Panc1 (cell line): ENCODE measurements around the gene SMIM35. TPM values are rescaled to one million over a fixed set of nuclear protein-coding genes. Genes with fewer than 3 reads are reported as not detected.
A peak's percentile ranks its signal among the peaks of the same experiment; 100 is the strongest.

ENCODE experiments used
- ATAC-seq: fragments of 200-7000 bp; cut with Tn5 transposase; 2 replicates; pipeline ENCODE4 v1.9.1; 2020; ENCODE audit warnings: mild to moderate bottlenecking, moderate library complexity
- BruUV-seq: library from RNA; stranded (reverse); fragments of 400-500 nt; replicated peaks from 2 replicates; lab custom pipeline; 2021; lab: Mats Ljungman, UMichigan
- CTCF ChIA-PET: fragments of 300-600 bp; sonication (Branson Sonifier 250); formaldehyde crosslinking; loops from one replicate; lab custom pipeline; 2022; ENCODE audit warnings: antibody characterized with exemption; lab: Charles Lee
- POLR2A ChIA-PET: fragments of 300-600 bp; sonication (Branson Sonifier 250); formaldehyde crosslinking; loops from one replicate; lab custom pipeline; 2022; ENCODE audit warnings: antibody characterized with exemption; lab: Charles Lee
- DNase-seq: peaks from one replicate; pipeline ENCODE4 v3.0.0-alpha.2; 2010; ENCODE audit warnings: low read depth, low spot score
- H3K27ac ChIP-seq: 2 replicates; pipeline ENCODE4 v1.5.1; 2011; ENCODE audit warnings: mild to moderate bottlenecking, low read length, inconsistent platforms
- H3K27me3 ChIP-seq: fragments of 200-500 bp; sonication (Bioruptor generic); 2 replicates; pipeline ENCODE4 v1.6.0; 2014; ENCODE audit warnings: low read length, inconsistent platforms; ENCODE audit not compliant: control insufficient read depth, insufficient read depth
- H3K36me3 ChIP-seq: fragments of 200-500 bp; sonication (Bioruptor generic); 2 replicates; pipeline ENCODE4 v1.5.1; 2014; ENCODE audit warnings: inconsistent platforms, mild to moderate bottlenecking, low read length, moderate library complexity; ENCODE audit not compliant: control insufficient read depth, insufficient read depth
- H3K4me1 ChIP-seq: 2 replicates; pipeline ENCODE4 v1.5.1; 2011; ENCODE audit warnings: inconsistent platforms, mild to moderate bottlenecking, low read length, moderate library complexity; ENCODE audit not compliant: control insufficient read depth, insufficient read depth
- H3K4me3 ChIP-seq, 2 experiments: 2 replicates each; pipeline ENCODE4 v1.5.1; 2011 to 2012; ENCODE audit warnings: low read depth in 2 of 2, low read length in 2 of 2, mild to moderate bottlenecking in 2 of 2, inconsistent platforms in 1 of 2, moderate library complexity in 1 of 2
- H3K9me3 ChIP-seq: fragments of 200-500 bp; sonication (Bioruptor generic); 2 replicates; pipeline ENCODE4 v1.5.1; 2014; ENCODE audit warnings: low read depth, mild to moderate bottlenecking, inconsistent platforms, low read length, moderate library complexity; ENCODE audit not compliant: control insufficient read depth, insufficient read depth
- POLR2AphosphoS5 ChIP-seq: IDR thresholded peaks from 2 replicates; pipeline ENCODE4 v1.6.1; 2012; ENCODE audit warnings: mild to moderate bottlenecking, low read depth, low read length, moderate library complexity
- SIN3A ChIP-seq: IDR thresholded peaks from 2 replicates; pipeline ENCODE4 v1.6.1; 2012; ENCODE audit warnings: low read depth, mild to moderate bottlenecking, low read length, moderate library complexity, borderline replicate concordance; ENCODE audit not compliant: insufficient read depth
- TCF7L2 ChIP-seq: IDR thresholded peaks from 2 replicates; pipeline ENCODE4 v1.6.1; 2011; ENCODE audit warnings: mild to moderate bottlenecking, low read depth, low read length, inconsistent platforms
- in situ Hi-C: cut with HindIII; loops from 2 replicates; pipeline ENCODE4 v1.10.0; 2016; ENCODE audit warnings: low sequenced_read_pairs, low pct_unique_long_range_greater_than_20kb
- intact Hi-C: fragments of 100-400 bp; cut with micrococcal nuclease; formaldehyde crosslinking; loops from one replicate; pipeline ENCODE4 v1.10.0; 2022; ENCODE audit not compliant: unreplicated experiment
- total RNA-seq: library from RNA; stranded (reverse); gene quantifications from one replicate; pipeline ENCODE4 v1.2.1, GENCODE V29; 2021; ENCODE audit not compliant: unreplicated experiment
- TF ChIP-seq, protein P1 (sequence below), 2 experiments: IDR thresholded peaks; 2 replicates each; pipeline ENCODE4 v1.6.1; 2011 to 2012; ENCODE audit warnings: low read depth in 2 of 2, control low read depth in 1 of 2, low read length in 1 of 2, mild to moderate bottlenecking in 1 of 2, moderate library complexity in 1 of 2; ENCODE audit not compliant: insufficient read depth in 1 of 2
- TF ChIP-seq, protein P2 (sequence below): fragments of 450-650 bp; IDR thresholded peaks from 2 replicates; pipeline ENCODE4 v1.5.1; 2017; ENCODE audit warnings: mild to moderate bottlenecking

SMIM35 gene
- total RNA-seq, 1 experiment from 2014 or later: not detected

DNA sequence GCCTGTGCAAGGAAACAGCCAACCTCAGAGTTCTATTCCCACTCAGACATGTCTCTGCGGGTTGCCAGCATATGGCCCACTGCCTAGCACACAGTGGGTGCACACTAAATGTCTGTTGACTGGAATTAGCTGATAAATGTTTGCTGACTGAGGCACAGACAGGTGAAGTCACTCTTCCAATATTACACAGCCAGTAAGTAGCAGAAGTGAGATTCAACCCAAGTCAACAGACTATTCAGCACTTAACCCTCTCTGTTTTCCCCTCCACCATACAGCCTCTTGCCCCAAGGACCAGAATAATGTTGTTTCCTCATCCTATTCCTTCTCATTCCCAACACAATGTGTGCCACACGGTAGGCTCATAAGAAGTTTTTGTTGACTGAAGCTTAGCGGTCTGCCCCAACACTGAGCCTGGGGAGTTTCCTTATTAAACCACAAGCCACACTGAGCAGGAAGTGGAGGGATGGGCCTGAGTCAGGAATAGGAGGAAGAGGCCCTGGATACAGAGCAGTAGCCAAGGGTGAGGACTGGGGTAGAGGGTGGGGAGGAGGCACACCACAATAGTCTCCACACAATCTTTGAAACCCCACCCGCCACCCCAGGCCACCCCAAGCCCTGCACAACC, 116.3 kb downstream of the SMIM35 start:
- Histone ChIP-seq H3K27ac (no peak overlapping the region), H3K4me1 (peaks cover 8% of the 10 kb centered on the region; the same call in 1 of the 2 replicates), H3K9me3 (no peaks in the 10 kb centered on the region), H3K36me3 (no peaks in the 10 kb centered on the region), H3K4me3 (no peak overlapping the region), H3K27me3 (peaks cover 2% of the 10 kb centered on the region; the same call in 1 of the 2 replicates)
- ChIA-PET POLR2A (no interaction called here), CTCF (no interaction called here)
- DNase-seq (no peak), ATAC-seq (peak; percentile 53; the same call in 1 of the 2 replicates)
- BruUV-seq: no TSS peak
- intact Hi-C loops: no loop called here
- in situ Hi-C loops: no loop called here
- TF ChIP-seq, protein P1, sequence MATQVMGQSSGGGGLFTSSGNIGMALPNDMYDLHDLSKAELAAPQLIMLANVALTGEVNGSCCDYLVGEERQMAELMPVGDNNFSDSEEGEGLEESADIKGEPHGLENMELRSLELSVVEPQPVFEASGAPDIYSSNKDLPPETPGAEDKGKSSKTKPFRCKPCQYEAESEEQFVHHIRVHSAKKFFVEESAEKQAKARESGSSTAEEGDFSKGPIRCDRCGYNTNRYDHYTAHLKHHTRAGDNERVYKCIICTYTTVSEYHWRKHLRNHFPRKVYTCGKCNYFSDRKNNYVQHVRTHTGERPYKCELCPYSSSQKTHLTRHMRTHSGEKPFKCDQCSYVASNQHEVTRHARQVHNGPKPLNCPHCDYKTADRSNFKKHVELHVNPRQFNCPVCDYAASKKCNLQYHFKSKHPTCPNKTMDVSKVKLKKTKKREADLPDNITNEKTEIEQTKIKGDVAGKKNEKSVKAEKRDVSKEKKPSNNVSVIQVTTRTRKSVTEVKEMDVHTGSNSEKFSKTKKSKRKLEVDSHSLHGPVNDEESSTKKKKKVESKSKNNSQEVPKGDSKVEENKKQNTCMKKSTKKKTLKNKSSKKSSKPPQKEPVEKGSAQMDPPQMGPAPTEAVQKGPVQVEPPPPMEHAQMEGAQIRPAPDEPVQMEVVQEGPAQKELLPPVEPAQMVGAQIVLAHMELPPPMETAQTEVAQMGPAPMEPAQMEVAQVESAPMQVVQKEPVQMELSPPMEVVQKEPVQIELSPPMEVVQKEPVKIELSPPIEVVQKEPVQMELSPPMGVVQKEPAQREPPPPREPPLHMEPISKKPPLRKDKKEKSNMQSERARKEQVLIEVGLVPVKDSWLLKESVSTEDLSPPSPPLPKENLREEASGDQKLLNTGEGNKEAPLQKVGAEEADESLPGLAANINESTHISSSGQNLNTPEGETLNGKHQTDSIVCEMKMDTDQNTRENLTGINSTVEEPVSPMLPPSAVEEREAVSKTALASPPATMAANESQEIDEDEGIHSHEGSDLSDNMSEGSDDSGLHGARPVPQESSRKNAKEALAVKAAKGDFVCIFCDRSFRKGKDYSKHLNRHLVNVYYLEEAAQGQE (IDR thresholded peaks at IDR 0.05; ENCODE audit: insufficient read depth in 1 of 2, low read depth in 2 of 2, low read length in 1 of 2): no peak
- TF ChIP-seq POLR2AphosphoS5 (no peak), TCF7L2 (no peak), SIN3A (no peak)
- TF ChIP-seq, protein P2, sequence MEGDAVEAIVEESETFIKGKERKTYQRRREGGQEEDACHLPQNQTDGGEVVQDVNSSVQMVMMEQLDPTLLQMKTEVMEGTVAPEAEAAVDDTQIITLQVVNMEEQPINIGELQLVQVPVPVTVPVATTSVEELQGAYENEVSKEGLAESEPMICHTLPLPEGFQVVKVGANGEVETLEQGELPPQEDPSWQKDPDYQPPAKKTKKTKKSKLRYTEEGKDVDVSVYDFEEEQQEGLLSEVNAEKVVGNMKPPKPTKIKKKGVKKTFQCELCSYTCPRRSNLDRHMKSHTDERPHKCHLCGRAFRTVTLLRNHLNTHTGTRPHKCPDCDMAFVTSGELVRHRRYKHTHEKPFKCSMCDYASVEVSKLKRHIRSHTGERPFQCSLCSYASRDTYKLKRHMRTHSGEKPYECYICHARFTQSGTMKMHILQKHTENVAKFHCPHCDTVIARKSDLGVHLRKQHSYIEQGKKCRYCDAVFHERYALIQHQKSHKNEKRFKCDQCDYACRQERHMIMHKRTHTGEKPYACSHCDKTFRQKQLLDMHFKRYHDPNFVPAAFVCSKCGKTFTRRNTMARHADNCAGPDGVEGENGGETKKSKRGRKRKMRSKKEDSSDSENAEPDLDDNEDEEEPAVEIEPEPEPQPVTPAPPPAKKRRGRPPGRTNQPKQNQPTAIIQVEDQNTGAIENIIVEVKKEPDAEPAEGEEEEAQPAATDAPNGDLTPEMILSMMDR: no peak

DNA sequence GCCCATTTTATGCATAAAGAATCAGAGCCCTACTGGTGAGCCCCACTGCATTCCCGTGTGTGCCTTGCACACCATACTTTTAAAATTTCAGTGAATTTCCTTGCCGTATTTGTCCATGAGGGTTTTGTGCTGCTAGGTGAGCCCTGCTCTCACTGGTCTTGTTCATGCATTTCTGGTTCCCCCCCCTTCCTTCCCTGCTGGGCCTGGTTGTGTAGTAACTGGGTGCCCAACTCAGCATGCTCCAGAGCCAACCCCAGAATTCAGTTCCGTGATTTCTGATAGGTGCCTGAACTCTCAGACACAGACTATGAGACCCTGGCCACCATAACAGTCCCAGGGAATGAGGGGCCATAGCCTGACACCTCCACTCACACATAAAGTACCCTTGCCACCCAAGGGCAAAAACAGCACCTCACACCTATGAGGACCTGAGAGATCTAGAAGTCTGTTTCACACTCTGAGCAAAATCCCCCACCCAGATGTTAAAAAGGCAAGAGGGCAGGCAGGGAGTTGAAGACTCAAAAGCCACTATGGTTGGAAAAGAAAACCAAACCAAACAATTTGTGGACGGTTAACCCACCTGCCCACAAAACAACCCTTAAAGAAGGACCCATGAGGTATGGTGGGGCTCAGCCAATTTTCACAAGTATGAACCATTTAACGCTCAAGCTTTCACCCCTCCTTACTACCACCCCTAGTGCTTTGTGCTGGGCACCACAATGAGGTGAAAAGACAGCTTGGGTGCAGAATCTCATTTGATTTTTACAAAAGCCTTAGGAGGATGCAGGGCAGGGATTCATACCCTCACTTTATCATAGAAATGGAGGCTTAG, 117.4 kb downstream of the SMIM35 start:
- no TSS peak for BruUV-seq
- Histone ChIP-seq H3K9me3 (no peaks in the 10 kb centered on the region), H3K27ac (no peak overlapping the region), H3K36me3 (no peaks in the 10 kb centered on the region), H3K4me3 (no peak overlapping the region), H3K4me1 (peaks cover 8% of the 10 kb centered on the region; the same call in 1 of the 2 replicates), H3K27me3 (peaks cover 2% of the 10 kb centered on the region; the same call in 1 of the 2 replicates)
- no peak for DNase-seq
- ATAC-seq: no peak
- in situ Hi-C loops: no loop called here
- intact Hi-C loops: no loop called here
- TF ChIP-seq POLR2AphosphoS5: no peak
- TF ChIP-seq, protein P1 (IDR thresholded peaks at IDR 0.05; ENCODE audit: insufficient read depth in 1 of 2, low read depth in 2 of 2, low read length in 1 of 2): no peak
- ChIA-PET CTCF (no interaction called here), POLR2A (no interaction called here)
